GM19468 (cell line): ENCODE data around the gene GATC.
A peak's percentile ranks its signal among the peaks of the same experiment; 100 is the strongest.

Experiments used
- ATAC-seq: cut with Tn5 transposase; IDR thresholded peaks from one replicate; pipeline ENCODE4 v1.9.1; 2021; ENCODE audit warnings: mild to moderate bottlenecking, moderate library complexity, moderate number of reproducible peaks; ENCODE audit not compliant: unreplicated experiment; ENCODE audit errors: extremely low read depth

Gene GATC, protein sequence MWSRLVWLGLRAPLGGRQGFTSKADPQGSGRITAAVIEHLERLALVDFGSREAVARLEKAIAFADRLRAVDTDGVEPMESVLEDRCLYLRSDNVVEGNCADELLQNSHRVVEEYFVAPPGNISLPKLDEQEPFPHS

DNA sequence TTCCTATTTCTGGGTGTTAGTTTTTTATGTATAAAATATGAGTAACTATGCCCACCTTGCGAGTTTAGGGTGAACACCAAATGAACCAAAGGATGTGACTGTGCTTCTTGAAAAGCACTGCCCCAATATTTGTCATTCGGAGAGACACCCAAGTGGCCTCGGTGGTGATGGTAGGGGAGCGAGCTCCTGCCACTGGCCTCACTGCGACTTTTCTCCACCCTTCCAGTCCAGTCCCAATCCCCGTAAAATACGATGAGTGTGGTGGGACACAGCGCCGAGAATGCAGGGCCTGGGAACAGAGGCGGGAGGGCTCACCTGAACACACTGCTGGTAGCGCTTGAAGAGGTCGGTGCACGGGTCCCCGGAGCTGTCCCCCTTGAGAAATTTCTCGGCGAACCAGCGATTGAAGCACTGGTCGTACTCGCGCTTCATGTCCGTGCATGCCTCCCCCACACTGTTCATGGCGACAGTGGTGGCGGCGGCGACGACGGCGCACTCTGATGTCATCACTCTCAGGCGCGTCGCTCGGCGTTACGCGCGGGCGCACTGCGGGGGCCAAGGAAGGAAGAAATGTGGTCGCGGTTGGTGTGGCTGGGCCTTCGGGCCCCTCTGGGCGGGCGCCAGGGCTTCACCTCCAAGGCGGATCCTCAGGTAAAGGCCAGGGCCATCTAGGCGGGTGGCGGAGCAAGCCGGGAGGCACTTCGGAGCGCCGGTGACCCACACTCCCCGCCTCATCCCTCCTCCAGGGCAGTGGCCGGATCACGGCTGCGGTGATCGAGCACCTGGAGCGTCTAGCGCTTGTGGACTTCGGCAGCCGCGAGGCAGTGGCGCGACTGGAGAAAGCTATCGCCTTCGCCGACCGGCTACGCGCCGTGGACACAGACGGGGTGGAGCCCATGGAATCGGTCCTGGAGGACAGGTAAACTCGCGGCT, at the start of gene GATC, which contains the start of gene TRIAP1:
Gene GATC, plus strand, starts transcription at position 534 of the 933 bp plus-strand sequence. Its CDS starts 37 bp downstream, at position 571.
Gene TRIAP1, minus strand, starts transcription at position 474 of the 933 bp plus-strand sequence. Its CDS starts 12 bp downstream, at position 462.
- peak; percentile 81 for ATAC-seq

DNA sequence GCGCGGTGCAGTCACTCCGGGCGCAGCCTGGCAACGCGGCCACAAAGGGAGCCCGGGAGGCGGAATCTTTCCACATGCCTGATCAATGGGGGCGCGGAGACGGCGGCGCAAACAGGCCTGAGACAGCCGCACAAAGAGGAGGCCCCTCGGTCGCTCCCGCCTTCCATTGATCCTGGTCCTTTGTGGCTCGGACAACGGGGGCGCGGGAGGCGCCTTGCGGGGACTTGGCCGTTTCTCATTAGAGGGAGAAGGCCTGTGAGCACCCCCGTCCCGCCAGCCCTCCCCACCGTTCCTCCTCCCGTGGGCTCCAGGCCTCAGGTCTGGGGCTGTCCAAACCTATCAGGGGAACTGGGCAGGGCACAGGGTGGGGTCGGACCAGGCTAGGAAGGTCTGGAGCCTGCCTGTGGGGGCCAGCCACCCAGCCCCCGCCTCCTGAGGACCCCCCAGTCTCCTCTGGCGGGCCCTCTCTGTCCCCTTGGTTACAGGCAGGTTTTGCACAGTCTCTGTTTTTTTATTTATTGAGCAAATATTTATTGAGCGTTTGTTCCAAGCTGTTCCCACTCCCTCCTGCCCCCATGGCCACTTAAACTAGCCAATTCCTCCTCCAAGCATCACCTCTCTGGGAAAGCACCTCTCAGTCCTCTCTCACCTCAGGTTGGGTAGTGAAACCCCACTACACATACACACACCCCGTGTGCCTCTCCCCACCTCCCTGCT, 48.3 kb upstream of the GATC start:
- ATAC-seq = no peak

DNA sequence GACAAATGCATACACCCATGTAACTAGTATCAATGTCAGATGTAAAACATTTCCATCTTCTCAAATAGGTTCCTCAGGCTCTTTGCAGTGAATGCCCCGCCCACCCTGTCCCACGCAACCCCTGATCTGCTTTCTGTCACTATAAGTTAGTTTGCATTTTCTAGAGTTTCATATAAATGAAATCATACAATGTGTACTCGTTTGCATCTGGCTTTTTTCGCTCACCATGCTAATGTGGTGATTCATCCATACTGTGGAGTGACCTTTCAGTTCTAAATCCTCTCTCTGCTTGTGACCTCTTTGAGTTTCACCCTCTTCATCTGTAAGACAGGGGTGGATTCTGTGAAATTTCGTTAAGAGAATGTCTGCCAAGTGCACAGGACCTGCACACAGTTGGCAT, 46.7 kb upstream of the GATC start:
- no peak for ATAC-seq

DNA sequence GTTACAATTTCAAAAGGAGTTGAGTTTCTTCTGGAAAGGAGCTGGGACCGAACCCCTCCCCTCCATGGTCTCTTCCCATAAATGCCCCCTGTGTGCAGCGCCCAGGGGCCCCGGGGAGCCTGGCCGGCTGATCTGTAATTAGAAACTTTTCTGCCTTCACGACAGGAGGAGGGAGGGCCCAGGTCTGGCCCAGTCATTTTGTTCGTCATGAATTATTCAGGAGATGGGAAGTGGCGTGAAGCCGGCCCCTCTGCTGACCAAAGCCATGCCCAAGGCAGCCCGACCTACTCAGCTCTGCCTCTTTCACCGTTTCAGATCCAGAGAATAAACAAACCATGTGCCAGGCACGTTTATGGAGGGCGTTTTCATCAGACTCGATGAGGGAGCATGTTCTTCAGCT, 44.0 kb upstream of the GATC start:
- no peak for ATAC-seq

DNA sequence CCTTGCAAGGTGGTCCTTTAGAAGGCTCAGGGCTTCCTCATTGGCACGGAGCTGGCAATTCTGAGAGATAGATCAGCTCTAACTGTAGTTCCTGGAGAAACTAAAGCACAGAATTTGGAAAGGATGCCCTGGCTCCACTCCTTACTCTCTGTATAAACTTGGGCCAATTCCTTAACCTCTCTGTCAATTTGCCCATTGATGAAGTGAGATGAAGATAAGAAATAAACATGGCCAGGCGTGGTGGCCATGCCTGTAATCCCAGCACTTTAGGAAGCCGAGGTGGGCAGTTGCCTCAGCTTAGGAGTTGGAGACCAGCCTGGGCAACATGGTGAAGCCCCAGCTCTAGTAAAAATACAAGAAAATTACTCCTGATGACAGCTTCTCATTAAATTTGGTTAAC, 42.4 kb upstream of the GATC start:
- no peak for ATAC-seq

DNA sequence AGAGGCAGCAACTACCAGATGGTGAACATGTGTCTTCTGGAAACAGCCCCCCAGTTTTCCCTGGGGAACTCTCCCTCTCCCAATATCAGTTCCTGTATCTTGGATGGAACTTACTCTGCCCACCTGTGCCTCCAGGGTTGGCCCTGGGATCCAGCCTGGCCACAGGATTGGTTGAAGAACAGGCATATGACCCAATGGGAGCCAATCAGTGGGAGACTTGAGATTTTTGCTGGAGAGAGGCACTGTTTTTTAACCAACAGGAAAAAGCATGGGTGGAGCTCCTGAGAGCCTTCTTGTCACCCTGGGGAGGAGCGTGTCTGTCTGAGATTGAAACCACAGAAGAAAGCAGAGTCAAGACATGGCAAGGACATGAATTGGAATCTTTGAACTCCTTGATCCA, 42.0 kb upstream of the GATC start:
- ATAC-seq = no peak

DNA sequence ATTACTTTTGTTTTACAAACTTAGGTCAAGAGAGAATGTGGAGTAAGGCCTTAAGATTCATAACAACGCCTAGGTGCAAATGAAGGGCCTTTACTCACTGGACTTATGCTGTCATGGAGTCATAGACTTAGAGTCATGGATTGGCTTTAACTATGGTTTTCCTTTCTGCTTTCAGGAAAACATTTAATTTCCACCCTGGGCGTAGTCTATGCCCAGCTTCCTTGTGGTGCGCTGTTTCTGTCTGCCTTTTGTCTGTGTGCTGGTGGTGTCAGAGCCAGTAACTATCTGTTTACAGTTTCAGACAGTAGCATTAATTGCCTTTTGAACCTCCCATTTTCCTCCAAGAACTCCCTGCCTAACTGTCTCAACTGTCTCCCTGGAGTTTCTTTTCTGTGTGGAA, 40.2 kb upstream of the GATC start:
- ATAC-seq = no peak

DNA sequence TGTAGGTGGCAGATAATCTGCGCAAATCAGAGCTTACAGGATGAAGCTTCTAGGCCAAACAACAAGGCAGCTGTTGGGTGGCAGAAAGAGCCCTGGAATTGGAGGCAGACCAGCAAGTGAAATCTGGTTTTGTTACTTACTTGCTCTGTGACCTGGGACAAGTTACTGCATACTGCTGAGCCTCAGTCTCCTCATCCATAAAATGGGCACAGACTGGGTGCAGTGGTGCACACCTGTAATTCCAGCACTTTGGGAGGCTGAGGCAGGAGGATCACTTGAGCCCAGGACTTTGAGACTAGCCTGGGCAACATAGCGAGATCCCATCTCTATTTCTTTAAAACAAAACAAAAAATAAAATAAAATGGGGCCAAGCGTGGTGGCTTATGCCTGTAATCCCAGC, 39.7 kb upstream of the GATC start:
- no peak for ATAC-seq

DNA sequence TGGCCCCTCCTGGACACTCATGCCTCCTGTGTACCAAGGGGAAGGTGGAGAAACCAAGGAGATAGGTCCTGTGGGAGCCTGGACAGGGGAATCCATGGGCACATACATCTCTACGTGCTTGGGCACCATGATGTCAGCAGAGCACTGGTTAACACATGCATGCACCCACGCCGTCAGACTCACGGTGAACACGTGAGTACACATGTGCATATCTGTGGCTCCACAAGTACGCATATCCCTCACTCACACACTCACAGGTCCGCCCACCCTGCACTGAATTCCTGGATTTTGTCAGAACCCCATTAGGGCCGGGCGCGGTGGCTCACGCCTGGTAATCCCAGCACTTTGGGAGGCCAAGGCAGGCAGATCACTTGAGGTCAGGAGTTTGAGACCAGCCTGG, 37.5 kb upstream of the GATC start:
- no peak for ATAC-seq

DNA sequence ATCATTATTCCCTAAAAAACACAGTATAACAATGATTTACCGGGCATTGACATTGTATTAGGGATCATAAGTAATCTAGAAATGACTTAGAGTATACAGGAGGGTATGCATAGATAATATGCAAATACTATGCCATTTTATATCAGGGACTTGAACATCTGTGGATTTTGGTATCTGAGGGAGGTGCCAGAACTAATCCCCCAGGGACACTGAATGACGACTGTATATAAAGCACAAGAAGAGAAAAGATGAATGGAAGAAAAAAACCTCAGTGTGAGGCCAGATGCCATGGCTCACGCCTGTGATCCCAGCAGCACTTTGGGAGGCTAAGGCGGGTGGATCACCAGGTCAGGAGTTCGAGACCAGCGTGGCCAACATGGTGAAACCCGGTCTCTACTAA, 33.8 kb upstream of the GATC start:
- no peak for ATAC-seq

DNA sequence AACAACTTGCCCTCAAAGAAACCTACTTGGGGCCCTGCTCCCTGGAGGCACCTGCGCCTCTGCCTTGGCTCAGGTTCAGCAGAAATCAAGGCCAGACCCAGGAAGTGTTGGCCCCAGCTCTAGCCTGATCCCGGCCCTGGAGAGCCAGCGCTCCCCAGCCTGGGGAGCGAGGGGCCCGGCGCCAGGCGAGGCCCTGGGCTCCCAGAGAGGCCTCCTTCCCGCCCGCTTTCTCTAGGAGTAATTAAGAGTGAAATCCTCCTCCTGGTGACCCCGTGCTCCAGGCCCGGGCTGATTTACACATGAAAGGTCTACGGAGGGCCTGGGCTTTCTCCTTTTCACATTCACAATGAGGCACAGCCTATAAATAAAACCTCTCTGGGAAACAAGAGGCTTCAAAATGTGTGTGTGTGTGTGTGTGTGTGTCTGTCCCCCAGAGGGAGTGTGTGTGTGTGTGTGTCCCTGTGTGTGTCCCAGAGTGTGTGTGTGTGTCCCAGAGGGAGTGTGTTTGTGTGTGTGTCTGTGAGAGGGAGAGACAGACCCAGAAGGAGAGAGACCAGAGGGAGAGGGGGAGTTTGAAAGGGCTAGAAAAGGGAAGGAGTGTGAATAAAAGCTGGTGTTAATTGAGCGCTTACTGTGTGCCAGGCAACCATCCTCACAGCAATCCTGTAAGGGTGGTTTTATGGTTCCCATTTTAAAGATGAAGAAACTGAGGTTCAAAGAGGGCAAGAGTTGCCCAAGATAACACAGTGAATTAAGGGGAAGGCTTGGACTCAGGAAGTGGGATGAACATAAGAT, 32.1 kb upstream of the GATC start:
- ATAC-seq = no peak

DNA sequence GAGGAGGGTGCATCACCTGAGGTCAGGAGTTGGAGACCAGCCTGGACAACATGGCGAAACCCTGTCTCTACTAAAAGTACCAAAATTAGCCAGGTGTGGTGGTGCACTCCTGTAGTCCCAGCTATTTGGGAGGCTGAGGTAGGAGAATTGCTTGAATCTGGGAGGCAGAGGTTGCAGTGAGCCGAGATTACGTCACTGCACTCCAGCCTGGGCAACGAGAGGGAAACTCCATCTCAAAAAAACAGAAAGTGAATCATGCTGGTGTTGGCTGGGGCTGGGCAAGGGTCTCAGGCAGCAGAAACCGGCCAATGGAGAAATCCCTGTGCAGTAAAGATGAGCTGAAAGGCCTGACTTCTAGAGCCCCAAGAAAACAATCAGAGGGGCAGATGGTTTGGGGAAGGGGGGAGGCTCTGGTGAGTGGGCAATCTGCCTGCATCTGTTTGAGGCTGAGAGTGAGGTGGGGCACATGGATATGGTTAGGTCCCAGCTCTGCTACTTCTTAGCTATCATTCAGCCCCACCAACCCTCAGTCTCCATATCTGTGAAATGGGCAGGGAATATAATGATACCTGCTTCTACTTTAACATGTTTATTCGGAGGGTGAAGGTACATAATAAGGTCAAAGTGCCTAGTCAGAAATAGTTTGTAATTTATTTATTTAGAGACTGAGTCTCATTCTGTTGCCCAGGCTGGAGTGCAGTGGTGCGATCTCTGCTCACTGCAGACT, 29.6 kb upstream of the GATC start:
- no peak for ATAC-seq

DNA sequence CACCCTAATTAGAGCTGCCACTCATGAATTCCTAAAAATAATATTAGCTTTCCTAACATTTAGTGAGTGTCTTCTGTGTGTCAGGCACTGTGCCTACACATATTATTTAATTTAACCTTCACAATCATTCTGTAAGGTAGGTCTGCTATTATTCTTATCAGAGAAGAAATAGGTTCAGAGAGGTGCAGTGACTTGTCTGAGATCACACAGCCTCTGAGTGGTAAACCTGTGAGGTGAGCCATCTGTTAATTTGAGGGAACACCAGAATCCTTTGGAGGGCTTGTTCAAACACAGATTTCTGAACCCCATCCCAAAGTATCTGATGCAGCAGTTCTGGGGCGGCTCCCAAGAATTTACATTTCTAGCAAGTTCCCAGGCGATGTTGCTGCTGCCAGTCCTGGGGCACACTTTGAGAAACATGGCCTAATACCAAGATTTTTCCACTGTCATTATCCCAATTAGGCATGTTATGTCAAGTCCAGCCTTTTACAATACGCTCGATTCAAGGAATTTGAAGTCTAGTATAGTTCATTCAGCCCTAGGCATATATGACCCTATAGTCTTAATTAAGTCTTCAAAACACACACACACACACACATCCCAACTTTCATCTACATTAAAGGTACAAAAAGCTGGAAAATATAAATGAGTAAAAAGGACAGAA, 28.2 kb upstream of the GATC start:
- no peak for ATAC-seq

DNA sequence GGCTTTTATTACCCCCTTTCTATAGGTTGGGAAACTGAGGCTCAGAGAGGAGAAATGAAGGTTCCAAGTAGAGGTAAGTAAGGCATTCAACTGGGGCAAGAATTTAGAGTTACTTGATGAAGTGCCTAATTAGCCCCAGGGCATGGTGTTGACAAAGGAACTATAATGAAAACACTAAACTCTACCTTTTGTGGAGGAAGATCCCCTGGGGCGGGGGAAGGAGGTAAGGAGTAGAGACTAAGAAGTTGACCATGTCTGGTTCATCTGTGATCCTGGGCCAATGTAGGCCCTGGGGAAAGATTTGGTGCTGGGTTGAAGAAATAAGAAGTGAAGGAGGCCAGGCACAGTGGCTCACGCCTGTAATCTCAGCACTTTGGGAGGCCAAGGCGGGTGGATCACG, 24.5 kb upstream of the GATC start:
- no peak for ATAC-seq

DNA sequence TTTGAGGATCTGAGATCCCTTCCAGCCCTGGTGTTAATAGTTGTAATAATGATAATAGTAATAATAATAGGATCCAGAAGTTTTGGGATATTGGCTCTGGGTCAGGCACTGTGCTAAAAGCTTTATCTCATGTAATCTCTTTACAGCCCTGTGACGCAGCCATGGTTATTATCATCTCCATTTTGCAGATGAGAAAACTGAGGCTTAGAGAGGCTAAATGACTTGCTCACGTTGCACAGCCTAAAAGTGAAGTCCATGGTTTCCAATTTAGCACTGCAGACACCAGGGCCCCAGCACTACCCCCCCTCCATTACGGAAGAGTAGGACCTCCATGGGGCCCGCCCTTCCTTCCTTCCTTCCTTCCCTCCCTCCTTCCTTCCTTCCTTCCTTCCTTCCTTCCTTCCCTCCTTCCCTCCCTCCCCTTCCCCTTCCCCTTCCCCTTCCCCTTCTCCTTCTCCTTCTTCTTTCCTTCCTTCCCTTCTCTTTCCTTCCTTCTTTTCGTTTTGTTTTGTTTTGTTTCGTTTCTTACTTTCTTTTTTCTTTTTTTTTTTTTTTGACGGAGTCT, 23.3 kb upstream of the GATC start:
- no peak for ATAC-seq

DNA sequence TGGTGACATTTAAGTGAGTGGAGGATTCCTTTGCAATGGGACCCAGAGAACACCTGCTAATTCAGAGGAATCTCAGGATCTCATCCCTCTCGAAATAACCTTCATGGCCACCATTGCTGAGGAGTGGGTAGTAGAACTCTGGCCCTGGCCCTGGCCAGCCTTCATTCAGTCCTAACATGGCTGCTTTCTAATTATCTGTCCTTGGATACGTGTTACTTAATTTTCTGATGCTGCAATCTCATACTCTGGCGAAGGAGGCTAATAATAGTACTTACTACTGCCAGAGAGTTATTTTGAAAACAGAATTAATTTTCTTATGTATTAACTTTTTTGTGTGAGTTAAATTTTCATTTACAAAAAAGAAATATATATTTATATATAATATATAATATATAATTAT, 20.4 kb upstream of the GATC start:
- ATAC-seq = no peak

DNA sequence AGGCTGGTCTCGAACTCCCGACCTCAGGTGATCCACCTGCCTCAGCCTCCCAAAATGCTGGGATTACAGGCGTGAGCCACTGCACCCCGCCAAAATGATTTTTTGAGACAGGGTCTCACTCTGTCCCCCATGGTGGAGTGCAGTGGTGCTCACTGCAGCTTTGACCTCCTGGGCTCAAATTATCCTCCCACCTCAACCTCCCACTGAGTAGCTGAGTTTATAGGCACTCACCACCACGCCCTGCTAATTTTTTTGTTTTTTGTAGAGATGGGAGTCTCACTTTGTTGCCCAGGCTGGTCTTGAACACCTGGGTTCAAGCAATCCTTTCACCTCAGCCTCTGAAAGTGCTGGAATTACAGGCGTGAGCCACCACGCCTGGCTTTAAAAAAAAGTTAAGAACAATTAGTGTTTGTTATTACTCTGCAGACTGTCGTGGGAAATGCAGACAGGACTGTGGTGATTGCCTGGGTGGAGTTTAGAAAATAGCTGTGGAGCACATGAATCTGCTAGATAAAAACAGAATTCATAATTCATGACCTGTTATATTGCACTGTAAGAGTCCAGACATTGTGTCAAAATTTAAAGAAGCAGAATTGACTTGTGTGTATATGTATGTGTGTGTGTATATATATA, 17.5 kb upstream of the GATC start:
- no peak for ATAC-seq

DNA sequence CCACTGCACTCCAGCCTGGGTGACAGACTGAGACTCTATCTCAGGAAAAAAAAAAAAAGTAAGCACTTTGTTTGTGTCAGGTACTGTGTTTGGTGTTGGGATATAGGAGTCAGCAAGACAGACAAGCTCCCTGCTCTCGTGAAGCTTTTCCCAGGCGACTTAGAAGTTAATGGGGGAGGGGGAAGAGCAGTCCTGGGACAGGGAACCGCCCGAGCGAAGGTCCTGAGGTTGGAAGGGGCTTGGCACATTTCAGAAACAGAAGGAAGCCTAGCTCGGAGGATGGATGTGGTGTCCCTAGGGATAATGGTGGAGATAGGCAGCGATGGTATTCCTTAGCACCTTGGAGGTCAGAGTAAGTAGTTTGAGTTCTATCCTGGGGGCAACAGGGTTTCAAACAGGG, 16.9 kb upstream of the GATC start:
- no peak for ATAC-seq
